HG03064 (cell line): Measurements from ENCODE around the gene HMGN4.
A peak's percentile ranks its signal among the peaks of the same experiment; 100 is the strongest.

Experiments used
- ATAC-seq: cut with Tn5 transposase; IDR thresholded peaks from one replicate; pipeline ENCODE4 v1.9.1; 2021; ENCODE audit warnings: low read depth; ENCODE audit not compliant: unreplicated experiment

HMGN4 gene

GRCh38 chr6:26575494-26575939 lies 37.4 kb downstream of the HMGN4 start:
- no peak for ATAC-seq

GRCh38 chr6:26576407-26576843 lies 38.3 kb downstream of the HMGN4 start:
- no peak for ATAC-seq

DNA sequence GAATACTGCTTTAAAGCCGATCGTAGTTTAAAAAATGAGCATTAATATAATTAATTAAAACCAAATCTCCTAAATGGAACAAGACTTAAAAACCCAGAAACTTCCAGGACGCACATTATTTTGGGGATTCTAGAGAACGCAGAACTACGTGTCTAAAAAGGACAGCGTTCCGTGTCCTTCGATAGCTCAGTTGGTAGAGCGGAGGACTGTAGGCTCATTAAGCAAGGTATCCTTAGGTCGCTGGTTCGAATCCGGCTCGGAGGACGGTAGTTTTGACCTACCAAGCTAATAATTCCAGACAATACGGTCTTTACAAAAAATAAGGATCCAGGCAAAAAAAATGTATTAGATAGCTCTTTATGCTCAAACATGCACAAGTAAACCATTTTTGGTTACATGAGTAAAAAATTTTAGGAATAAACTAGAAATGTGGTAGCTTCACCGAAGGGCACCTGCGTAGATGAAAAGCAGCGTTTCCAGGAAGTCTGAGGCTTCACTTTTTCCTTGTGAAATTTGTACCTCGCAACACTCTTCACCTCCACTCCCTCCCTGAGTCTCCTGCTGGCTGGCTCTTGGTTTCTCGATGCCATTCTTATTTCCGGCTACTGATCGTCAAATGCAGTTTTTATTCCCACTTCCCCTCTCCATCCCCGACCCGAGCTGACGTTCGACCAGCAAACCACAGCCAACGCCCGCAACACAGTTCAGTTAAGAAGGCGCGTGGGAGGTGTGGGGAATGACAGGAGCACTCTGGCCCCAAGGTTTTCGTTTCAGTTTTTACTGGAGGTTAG lies 39.0 kb downstream of the HMGN4 start:
- ATAC-seq: no peak

- no peak for ATAC-seq
Observed at GRCh38 chr6:26577720-26578072, 39.5 kb downstream of the HMGN4 start.

DNA sequence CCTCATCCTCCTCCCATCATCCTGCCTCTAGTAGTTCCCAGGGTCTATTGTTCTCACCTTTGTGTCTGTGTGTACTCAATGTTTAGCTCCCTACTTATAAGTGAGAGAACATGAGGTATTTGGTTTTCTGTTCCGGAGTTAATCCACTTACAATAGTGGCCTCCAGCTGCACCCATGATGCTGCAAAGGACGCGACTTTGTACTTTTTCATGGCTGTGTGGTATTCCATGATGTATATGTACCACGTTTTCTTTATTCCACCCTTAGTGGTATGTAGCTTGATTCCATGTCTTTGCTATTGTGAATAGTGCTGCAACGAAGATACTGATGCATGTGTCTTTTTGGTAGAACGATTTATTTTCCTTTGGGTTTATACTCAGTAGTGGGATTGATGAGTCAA lies 40.1 kb downstream of the HMGN4 start:
- ATAC-seq: no peak

GRCh38 chr6:26578741-26579140 lies 40.6 kb downstream of the HMGN4 start:
- ATAC-seq: no peak

DNA sequence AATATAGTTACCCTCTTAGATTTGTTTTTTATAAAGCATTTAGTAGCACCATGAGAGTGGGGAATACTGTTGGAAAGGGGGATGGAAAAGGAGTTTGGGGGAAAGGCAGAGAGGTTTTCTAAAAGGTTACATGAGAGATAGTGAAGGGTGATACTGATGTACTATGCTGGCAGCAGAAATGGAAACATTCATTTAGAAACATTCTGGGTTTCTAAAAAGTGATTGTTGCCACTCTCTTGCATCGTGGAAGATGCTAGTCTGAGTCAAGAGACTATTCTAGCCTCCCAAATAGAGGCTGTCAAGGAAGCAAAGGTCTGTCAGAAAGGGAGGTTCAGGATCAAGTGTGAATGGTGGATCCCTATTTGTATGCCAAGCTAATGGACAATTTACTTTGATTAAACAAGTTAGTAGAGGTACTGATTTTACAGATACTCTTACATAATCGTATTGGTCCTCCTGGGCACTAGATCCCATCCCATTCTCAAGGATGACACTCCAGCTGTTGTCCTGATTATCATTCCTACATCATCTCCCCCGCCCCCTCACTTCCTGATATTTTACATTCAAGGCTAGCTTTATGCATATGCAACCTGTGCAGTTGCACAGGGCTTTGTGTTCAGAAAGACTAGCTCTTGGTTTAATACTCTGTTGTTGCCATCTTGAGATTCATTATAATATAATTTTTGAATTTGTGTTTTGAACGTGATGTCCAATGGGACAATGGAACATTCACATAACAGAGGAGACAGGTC lies 43.2 kb downstream of the HMGN4 start:
- no peak for ATAC-seq

GRCh38 chr6:26588965-26589364 lies 50.8 kb downstream of the HMGN4 start:
- ATAC-seq: no peak

DNA sequence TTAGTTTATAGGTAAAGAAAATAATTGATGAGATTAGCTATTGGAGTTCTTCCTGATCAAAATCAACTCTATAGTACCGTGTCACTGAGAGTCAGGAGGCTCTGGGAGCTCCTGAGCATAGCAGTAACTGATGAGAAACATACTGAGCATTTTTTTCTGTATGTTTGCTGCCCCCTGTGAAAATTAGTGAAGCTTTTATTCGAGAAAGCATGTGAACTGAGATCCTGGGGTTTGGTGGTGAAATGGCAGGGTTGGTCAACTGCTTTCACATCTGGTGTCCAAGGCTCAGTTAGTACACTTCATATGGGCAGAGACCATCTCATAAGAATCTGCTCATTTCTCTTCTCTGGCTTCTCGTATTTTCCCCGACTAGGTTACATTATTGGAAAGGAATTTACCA lies 54.5 kb downstream of the HMGN4 start:
- ATAC-seq: no peak

DNA sequence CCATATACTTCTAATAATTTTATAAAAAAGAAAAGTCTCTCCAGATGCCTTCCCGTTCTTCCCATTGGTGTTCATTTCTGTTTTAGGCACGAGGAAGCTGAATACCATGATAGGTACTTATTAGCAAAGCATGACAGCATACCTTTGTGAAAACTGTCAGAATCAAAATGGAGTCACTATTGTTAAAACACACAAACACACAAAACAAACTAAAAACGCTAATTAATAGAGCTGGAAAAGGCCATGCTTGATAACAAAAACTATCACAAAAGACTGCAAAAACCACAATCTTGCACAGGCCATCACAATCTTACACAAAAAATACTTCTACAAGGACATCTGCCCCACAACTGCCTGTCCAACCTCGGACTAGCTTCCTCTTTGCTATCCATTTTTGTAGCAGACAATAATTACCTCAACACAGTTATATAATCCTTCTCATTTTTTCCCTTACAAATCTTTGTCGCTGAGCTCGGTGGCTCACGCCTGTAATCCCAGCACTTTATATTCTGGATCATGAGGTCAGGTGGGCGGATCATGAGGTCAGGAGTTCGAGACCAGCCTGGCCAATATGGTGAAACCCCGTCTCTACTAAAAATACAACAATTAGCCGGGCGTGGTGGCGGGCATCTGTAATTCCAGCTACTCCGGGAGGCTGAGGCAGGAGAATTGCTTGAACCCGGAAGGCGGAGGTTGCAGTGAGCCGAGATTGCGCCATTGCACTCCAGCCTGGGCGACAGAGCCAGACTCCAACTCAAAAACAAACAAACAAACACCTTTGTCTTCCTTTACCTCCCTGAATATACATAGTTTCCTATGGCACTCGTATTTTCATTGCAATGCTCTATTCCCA lies 55.3 kb downstream of the HMGN4 start:
- ATAC-seq: no peak

GRCh38 chr6:26594131-26594498 lies 55.9 kb downstream of the HMGN4 start:
- ATAC-seq: no peak

DNA sequence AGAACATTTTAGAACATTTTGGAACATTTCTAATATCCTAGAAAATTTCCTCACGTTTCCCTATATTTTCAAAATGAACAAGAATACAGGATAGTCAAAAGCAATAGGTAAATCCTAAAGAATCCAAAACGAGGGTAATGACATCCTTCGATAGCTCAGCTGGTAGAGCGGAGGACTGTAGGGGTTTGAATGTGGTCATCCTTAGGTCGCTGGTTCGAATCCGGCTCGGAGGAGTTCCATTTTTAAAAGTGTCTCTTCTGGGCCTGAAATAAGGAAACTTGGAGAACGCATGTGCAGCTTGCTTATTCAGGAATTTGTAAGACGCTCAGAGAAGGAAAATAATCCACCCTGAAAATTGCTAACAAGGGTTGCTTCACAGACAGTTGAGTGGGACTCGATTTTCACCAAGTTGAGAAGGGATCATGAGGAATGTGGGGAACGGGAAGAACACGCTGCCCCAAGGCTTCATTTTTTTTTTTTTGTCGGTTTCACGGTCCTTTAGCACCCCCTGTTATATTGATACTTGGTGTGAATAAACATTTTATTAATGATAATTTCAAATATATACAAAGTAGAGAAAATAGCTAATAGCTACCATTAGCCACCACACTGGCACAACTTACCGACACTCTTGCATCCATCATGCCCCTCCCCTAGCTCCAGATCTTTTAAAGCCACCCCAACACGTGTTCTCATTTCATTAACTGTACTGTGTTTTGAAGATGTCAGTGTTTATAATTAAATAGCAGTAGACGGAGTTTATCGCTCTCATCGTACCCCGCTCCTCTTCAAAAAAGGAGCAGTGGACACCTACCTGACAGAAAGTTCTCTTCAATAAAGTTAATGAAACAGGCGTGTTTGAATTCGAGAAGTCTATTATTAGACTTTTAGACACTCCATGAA lies 56.8 kb downstream of the HMGN4 start:
- no peak for ATAC-seq

DNA sequence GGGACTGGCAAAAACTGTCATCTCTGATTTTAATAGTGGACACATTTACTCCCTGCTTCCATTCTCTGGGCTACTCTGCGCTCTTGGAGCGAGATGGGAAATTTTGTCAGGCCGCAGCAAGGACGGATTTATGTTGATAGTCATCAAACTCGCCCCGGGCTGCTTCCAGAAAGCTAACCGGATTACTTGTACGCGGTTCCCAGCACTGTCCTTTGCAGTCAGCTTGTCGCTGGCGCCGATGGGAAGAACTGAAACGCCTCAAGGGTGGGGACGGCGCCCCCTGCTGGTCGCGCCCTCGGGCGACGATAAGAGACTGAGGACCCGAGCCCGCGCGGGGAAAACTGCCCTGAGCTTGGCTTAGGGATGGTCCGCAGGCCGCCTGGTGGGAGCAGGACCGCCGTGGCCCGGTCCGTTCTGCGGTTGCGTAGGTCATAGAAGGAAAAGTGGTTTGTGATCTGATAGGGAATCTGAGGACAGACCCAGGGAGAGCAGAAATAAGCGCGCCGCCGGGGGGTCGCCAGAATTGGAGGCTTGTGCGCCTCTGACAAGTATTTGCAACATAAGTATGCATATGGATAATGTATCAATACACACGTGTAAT lies 57.6 kb downstream of the HMGN4 start:
- ATAC-seq: peak; percentile 63
